Fibroblast of lung (primary cell): Measurements from ENCODE around the gene LRRTM3.

Experiments
- EZH2 ChIP-seq: IDR thresholded peaks from 2 replicates; pipeline ENCODE4 v1.5.1; 2012; ENCODE audit warnings: low read length, control low read depth, mild to moderate bottlenecking; ENCODE audit errors: missing control alignments
- TF ChIP-seq, protein P1 (sequence below), 2 donors: IDR thresholded peaks in 1 of 2; conservative IDR thresholded peaks in 1 of 2; 1 replicate in 1 of 2; 2 replicates in 1 of 2; pipeline ENCODE4 v1.5.1; 2011 to 2012; ENCODE audit warnings: low read length in 2 of 2, control low read depth in 1 of 2, inconsistent platforms in 1 of 2, low read depth in 1 of 2, mild to moderate bottlenecking in 1 of 2

DNA sequence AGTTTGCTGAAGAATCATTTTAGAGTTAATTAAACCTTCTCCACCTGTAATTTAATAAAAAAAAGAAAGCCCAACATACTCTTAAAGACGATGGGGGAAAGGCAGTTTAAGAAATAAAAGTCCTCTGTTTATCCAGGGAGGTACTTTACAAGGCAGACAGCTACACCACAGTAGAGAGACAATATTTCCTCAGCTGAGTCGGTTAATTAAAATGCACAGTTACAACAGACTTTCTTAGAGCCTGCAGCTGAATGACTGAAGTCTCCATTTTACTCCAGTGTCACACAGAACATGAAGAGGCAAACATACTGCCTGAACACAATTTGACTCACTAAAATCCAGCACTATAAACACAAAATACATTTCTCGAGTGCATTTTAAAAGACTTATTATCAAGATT lies 15.1 kb downstream of the LRRTM3 start:
- TF ChIP-seq, protein P1, sequence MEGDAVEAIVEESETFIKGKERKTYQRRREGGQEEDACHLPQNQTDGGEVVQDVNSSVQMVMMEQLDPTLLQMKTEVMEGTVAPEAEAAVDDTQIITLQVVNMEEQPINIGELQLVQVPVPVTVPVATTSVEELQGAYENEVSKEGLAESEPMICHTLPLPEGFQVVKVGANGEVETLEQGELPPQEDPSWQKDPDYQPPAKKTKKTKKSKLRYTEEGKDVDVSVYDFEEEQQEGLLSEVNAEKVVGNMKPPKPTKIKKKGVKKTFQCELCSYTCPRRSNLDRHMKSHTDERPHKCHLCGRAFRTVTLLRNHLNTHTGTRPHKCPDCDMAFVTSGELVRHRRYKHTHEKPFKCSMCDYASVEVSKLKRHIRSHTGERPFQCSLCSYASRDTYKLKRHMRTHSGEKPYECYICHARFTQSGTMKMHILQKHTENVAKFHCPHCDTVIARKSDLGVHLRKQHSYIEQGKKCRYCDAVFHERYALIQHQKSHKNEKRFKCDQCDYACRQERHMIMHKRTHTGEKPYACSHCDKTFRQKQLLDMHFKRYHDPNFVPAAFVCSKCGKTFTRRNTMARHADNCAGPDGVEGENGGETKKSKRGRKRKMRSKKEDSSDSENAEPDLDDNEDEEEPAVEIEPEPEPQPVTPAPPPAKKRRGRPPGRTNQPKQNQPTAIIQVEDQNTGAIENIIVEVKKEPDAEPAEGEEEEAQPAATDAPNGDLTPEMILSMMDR (conservative IDR thresholded peaks at IDR 0.05 in 1 of 2, IDR thresholded peaks at IDR 0.05 in 1 of 2; ENCODE audit: low read depth in 1 of 2, low read length in 2 of 2), result no peak
- TF ChIP-seq EZH2, result no peak
